Stomach (tissue), 9 donors: ENCODE results near the gene TNK2. TPM values are rescaled to one million over a fixed set of nuclear protein-coding genes. Genes with fewer than 3 reads are reported as not detected.

Experiments
- DNase-seq, 2 donors: peaks; one replicate each; pipeline versions ENCODE4 v3.0.0 to v3.0.0-alpha.2; 2013 to 2019
- H3K27ac ChIP-seq, 5 donors: fragments of 200-600 bp in 4 of 5; sonication (generic) in 4 of 5; one replicate each; pipeline ENCODE4 v1.5.1; 2013 to 2019; ENCODE audit warnings: mild to moderate bottlenecking in 1 of 5, moderate library complexity in 1 of 5
- H3K27me3 ChIP-seq, 3 donors: fragments of 200-600 bp; sonication (generic); one replicate each; pipeline ENCODE4 v1.5.1; 2017 to 2019; ENCODE audit warnings: mixed run types in 1 of 3
- H3K36me3 ChIP-seq, 4 donors: fragments of 200-600 bp; sonication (generic); 1 replicate in 3 of 4; 2 replicates in 1 of 4; pipeline ENCODE4 v1.5.1; 2016 to 2019
- H3K4me1 ChIP-seq, 4 donors: fragments of 200-600 bp; sonication (generic); one replicate each; pipeline ENCODE4 v1.5.1; 2016 to 2019
- H3K4me3 ChIP-seq, 4 donors: fragments of 200-600 bp; sonication (generic) in 3 of 4; one replicate each; pipeline ENCODE4 v1.5.1; 2016 to 2019; ENCODE audit warnings: mild to moderate bottlenecking in 1 of 4
- H3K9me3 ChIP-seq, 4 donors: fragments of 200-600 bp; sonication (generic); one replicate each; pipeline ENCODE4 v1.5.1; 2016 to 2019
- EP300 ChIP-seq: sonication (generic); formaldehyde crosslinking; IDR thresholded peaks from one replicate; pipeline ENCODE4 v1.6.1; 2017; ENCODE audit warnings: antibody characterized with exemption
- POLR2A ChIP-seq, 4 donors: fragments of 450-650 bp; IDR thresholded peaks; one replicate each; pipeline ENCODE4 v1.6.1; 2016; ENCODE audit warnings: antibody characterized with exemption in 4 of 4, control low read depth in 2 of 4, mild to moderate bottlenecking in 1 of 4, moderate library complexity in 1 of 4
- POLR2AphosphoS5 ChIP-seq, 3 donors: sonication (generic); formaldehyde crosslinking; IDR thresholded peaks; one replicate each; pipeline ENCODE4 v1.6.1; 2016; ENCODE audit warnings: antibody characterized with exemption in 3 of 3
- WGBS, 5 donors: extraction: QIAGEN DNeasy Blood & Tissue Kit in 3 of 5; methylation state at CpG; one replicate each; pipeline versions ENCODE4 v1.1.5 to v1.1.7; 2013 to 2018; 5-methylcytosine and 5-hydroxymethylcytosine counted together
- intact Hi-C: fragments of 100-400 bp; cut with DNase I; formaldehyde crosslinking; loops from one replicate; pipeline ENCODE4 v1.15.1; 2023; ENCODE audit warnings: low total_unique reads
- polyA plus RNA-seq, 3 donors: library from polyadenylated mRNA; stranded (reverse); fragments of 200-250 nt; gene quantifications; one replicate each; pipeline ENCODE4 v1.2.3, GENCODE V29; 2013
- total RNA-seq, 5 donors: library from RNA; depleted of rRNA; stranded (reverse); fragments of >200 nt; gene quantifications; one replicate each; pipeline versions ENCODE4 v1.1.0 to v1.2.3, GENCODE V29; 2014 to 2016
- TF ChIP-seq, protein P1 (sequence below), 7 experiments: fragments of 450-650 bp in 4 of 7; fragments of 200-600 bp in 3 of 7; sonication (generic) in 3 of 7; IDR thresholded peaks; one replicate each; pipeline ENCODE4 v1.5.1; 2016 to 2019; ENCODE audit warnings: antibody characterized with exemption in 7 of 7, control low read depth in 2 of 7, mild to moderate bottlenecking in 1 of 7
- donor health status: healthy with polysubstance abuse.
- donor health status: Bipolar disorder and iron deficiency.
- donor health status: healthy.

The TNK2 gene
- total and polyA plus RNA-seq, 8 donors = 6.1 to 431 (median 38.6) TPM

DNA sequence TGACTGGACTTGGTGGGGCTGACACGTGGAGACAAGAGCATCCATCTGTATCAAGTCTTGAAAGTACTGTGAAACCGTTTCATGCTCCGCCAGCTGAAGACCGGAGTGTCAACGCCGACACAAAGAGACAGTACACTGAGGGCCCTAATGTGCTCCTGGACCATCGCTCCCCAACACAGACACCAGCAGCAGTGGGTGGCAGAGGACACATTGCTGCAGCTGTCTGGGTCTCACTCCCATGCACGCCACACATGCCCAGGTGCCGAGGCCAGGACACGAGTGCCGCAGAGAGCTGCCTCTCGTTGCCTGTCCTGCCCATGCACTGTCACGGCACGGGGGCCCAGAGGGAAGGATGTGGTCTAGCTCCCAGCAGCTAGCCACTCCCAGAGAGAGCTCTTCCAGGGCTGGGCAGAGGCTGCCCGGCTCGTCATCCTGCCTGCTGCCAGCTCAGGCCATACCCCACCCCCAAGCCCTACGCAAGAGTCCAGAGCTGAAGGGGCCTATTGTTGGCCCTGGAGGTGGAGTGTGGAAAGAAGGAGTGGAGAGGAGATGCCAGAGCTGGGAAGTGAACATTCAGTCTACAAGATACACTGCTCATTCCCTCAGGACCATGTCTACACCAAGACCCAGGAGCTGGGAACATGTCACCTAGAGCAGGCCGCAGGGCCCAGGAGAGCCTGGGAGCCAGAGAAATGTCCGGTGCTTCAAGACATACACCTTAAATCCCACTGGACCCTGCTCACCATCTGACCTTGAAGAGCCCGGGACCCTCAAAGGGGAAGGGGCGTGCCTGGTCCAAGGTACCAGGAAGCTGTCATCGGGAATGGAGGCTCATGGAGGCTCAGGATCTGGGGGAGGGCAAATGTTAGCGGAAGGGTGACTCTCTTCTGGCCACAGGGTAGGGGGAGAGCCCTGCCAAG, 7.7 kb downstream of the TNK2 start:
- TF ChIP-seq POLR2AphosphoS5 (IDR thresholded peaks at IDR 0.05) (no peak), POLR2A (IDR thresholded peaks at IDR 0.05) (no peak), EP300 (no peak)
- TF ChIP-seq, protein P1, sequence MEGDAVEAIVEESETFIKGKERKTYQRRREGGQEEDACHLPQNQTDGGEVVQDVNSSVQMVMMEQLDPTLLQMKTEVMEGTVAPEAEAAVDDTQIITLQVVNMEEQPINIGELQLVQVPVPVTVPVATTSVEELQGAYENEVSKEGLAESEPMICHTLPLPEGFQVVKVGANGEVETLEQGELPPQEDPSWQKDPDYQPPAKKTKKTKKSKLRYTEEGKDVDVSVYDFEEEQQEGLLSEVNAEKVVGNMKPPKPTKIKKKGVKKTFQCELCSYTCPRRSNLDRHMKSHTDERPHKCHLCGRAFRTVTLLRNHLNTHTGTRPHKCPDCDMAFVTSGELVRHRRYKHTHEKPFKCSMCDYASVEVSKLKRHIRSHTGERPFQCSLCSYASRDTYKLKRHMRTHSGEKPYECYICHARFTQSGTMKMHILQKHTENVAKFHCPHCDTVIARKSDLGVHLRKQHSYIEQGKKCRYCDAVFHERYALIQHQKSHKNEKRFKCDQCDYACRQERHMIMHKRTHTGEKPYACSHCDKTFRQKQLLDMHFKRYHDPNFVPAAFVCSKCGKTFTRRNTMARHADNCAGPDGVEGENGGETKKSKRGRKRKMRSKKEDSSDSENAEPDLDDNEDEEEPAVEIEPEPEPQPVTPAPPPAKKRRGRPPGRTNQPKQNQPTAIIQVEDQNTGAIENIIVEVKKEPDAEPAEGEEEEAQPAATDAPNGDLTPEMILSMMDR (IDR thresholded peaks at IDR 0.05) = no peak
- peak; percentile 46 to 85 for DNase-seq
- H3K27ac ChIP-seq = peak overlapping the region in 3 of 5 donors; percentile 49 to 65 (median 59)
- WGBS, 5 donors = 73 to 83% (median 80%) methylated on average over 17 to 23 of the region's 23 CpGs
- H3K9me3 ChIP-seq = no peaks in the 10 kb centered on the region
- intact Hi-C loops = no loop called here
- no peak overlapping the region for H3K4me3 ChIP-seq
- no peaks in the 10 kb centered on the region for H3K36me3 ChIP-seq
- no peaks in the 10 kb centered on the region for H3K27me3 ChIP-seq
- peaks cover 15 to 78% (median 25%) of the 10 kb centered on the region in 4 donors for H3K4me1 ChIP-seq

DNA sequence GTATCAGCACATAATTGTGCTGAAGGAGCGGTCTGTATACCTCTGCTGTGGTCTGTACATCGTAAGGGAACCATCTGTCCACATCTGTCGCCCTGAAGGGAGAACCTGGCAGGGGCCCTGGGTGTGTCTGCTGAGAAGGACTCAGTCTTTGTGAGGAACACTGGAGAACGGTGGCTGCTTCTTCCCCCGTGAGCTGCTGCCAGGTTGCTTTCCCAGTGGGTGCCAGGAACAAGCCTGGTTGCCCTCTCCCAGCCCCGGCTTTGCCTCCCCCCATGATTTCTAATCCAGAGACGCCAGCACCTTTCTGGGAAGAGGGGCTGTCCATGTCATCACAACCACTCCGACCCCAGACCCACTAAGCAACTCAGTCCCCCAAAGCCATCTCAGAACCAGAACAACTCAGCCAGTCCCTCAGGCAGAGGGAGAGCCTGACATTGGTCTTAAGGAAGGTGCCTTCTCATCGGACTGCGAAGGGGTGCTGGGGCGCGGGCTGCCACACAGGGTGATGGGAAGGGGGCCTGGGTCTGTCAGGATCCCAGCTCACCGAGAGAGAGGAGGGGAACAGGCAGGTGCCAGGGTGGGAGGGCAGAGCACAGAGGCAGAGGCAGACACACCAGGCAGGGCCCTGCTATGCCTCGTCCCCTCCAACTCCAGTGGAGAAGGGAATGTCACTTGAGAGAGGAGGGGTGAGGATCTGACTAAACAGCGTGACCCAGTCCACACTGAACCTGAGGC, 8.5 kb downstream of the TNK2 start:
- Histone ChIP-seq H3K4me1 (peaks cover 18 to 78% (median 33%) of the 10 kb centered on the region in 4 donors), H3K36me3 (no peaks in the 10 kb centered on the region), H3K27ac (peak overlapping the region in 2 of 5 donors; percentile 59 to 65), H3K27me3 (no peaks in the 10 kb centered on the region), H3K4me3 (no peak overlapping the region), H3K9me3 (no peaks in the 10 kb centered on the region)
- peak in 1 of 2 donors; percentile 2 for DNase-seq
- TF ChIP-seq POLR2AphosphoS5 (IDR thresholded peaks at IDR 0.05) = no peak
- TF ChIP-seq, protein P1 (IDR thresholded peaks at IDR 0.05) = no peak
- TF ChIP-seq POLR2A (IDR thresholded peaks at IDR 0.05) = no peak
- TF ChIP-seq EP300 = no peak
- WGBS, 5 donors = 89 to 92% (median 89%) methylated on average over 13 to 15 of the region's 15 CpGs
- intact Hi-C loops = loop anchor here (5.0 kb wide), 1 partner anchor 38 kb away; no protein-coding TSS in a partner anchor

DNA sequence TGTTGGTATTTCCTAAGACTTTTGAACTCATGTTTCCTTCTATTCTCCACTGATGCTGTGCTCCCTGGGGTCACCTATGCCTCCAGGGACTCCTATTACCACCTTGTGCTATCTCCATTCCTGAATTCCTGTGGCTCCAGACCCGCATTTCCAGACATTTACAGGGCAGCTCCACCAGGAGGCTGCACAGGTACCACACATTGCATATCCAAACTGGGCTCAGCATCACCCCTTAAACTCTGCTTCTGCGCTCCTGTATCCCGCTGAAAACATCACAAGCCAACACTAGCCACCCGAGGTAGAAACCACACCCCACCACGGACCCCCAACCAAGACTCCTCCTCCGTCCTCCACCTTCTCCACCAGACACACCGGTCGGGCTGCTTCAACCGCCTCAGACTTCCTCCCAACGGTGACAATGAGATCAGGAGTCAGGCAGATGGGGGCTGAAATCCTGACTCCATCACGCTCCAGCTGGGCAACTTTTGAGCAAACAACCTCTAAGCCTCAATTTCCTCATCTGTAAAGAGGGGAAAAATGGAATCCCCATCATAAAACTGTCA, 10.4 kb downstream of the TNK2 start:
- peak in 1 of 2 donors; percentile 26 for DNase-seq

DNA sequence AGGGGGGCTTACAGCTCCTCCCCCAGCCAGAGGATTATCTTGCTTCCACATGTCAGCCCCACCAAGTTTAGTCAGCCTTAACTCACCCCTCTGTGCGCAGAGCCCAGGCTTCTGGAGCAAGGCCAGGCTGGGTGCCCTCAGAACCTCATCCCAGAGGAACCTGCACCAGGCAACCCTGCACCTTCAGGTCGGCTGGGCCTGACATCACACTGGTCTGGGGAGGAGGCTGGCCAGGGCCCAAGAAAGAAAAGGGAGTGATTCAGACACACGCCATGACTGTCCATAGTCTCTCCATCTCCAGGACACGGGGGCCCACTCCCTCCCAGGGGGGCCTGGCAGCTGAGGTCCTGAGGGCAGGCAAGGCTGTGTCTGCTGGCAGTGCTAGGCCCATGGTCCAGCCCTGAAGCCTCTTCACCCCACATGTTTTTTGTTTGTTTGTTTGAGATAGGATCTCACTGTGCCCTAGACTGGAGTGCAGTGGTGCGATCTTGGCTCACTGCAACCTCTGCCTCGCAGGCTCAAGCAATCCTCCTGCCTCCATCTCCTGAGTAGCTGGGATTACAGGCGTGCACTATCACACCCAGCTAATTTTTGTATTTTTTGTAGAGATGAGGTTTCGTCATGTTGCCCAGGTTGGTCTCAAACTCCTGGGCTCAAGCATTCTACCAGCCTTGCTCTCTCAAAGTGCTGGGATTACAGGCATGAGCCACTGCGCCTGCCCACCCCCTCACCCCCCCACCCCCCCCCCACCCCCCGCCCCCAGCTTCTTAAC, 11.1 kb downstream of the TNK2 start:
- H3K36me3 ChIP-seq = no peaks in the 10 kb centered on the region
- intact Hi-C loops = loop anchor here (5.0 kb wide), 1 partner anchor 35 kb away; no protein-coding TSS in a partner anchor
- no peak overlapping the region for H3K4me3 ChIP-seq
- H3K9me3 ChIP-seq = no peaks in the 10 kb centered on the region
- peak overlapping the region; percentile 10 to 90 (median 87) for H3K27ac ChIP-seq
- peak in 1 of 2 donors; percentile 59 for DNase-seq
- peaks cover 43 to 82% (median 55%) of the 10 kb centered on the region in 4 donors for H3K4me1 ChIP-seq
- H3K27me3 ChIP-seq = no peaks in the 10 kb centered on the region
- WGBS, 5 donors = 56 to 68% (median 64%) methylated on average over 9 to 10 of the region's 10 CpGs
- TF ChIP-seq EP300 = no peak

More for the DNA sequence above, 10.4 kb downstream of the TNK2 start:
- H3K9me3 ChIP-seq = no peaks in the 10 kb centered on the region
- no peak for TF ChIP-seq POLR2A (IDR thresholded peaks at IDR 0.05)
- TF ChIP-seq EP300 = no peak
- H3K27me3 ChIP-seq = no peaks in the 10 kb centered on the region
- no peak overlapping the region for H3K4me3 ChIP-seq
- 56 to 79% (median 70%) methylated on average over 11 of the region's 11 CpGs for WGBS, 5 donors
- H3K36me3 ChIP-seq = no peaks in the 10 kb centered on the region
- intact Hi-C loops = loop anchor here (5.0 kb wide), 1 partner anchor 36 kb away; no protein-coding TSS in a partner anchor
- peak overlapping the region in 1 of 5 donors; percentile 10 for H3K27ac ChIP-seq
- H3K4me1 ChIP-seq = peaks cover 36 to 82% (median 49%) of the 10 kb centered on the region in 4 donors
